IPS DF 4.7 (cell line): ENCODE data around the gene IL12A.

Experiments used
- DNase-seq: peaks from one replicate; pipeline ENCODE4 v3.0.0-alpha.2; 2013; ENCODE audit warnings: low spot score; ENCODE audit errors: extremely low read depth

IL12A gene

GRCh38 chr3:159988617-159989271 is at the start of gene IL12A:
IL12A (plus strand) TSS chr3:159988835.
- DNase-seq, result no peak

- DNase-seq, result no peak
These were observed 47.3 kb upstream of the IL12A start for GRCh38 chr3:159941038-159942000.

- DNase-seq, result no peak
These were observed 43.9 kb upstream of the IL12A start for GRCh38 chr3:159944781-159945180.

- DNase-seq, result no peak
These were observed 42.7 kb upstream of the IL12A start for GRCh38 chr3:159945930-159946329.

GRCh38 chr3:159947220-159947619 is 41.4 kb upstream of the IL12A start:
- DNase-seq, result no peak

GRCh38 chr3:159948429-159949144 is 40.0 kb upstream of the IL12A start:
- DNase-seq, result no peak

DNA sequence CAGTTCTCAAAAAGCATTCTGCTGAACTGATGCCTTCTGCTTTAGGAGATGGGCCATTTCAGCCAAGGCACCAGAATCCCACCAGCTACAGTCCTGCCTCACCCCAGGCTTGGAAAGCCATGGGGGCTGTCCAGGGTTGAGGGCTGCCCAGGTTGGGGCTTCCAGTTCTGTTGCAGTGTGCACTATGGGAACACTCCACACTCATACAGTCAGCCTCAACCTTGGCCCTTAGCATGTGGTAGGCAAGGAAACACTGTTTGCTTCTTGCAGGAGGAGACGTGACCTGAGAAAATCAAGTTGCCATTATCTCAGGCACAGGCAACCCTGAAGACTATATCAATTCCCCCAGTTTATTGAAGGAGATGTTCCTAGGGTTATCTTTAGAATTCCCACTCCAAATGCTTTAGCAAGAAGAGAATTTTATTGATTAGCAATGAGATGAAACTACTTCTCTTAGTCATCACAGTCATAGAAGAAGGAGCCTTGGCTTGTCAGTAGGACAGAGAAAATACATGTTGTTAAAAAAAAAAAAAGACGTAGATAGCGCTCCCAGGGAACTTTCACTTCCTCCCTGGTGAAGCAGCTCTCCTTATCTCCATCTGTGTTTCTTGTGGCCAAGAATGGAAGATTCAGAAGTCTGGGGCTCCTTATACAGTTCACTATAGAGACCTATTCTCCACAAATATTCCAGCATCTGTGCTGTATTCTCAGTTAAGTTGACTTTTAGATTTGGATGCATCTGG is 38.3 kb upstream of the IL12A start:
- DNase-seq, result no peak

- DNase-seq, result no peak
These were observed 37.1 kb upstream of the IL12A start for GRCh38 chr3:159951540-159951939.

- DNase-seq, result no peak
These were observed 35.1 kb upstream of the IL12A start for GRCh38 chr3:159953325-159954085.

GRCh38 chr3:159960188-159961148 is 28.2 kb upstream of the IL12A start:
- DNase-seq, result no peak

DNA sequence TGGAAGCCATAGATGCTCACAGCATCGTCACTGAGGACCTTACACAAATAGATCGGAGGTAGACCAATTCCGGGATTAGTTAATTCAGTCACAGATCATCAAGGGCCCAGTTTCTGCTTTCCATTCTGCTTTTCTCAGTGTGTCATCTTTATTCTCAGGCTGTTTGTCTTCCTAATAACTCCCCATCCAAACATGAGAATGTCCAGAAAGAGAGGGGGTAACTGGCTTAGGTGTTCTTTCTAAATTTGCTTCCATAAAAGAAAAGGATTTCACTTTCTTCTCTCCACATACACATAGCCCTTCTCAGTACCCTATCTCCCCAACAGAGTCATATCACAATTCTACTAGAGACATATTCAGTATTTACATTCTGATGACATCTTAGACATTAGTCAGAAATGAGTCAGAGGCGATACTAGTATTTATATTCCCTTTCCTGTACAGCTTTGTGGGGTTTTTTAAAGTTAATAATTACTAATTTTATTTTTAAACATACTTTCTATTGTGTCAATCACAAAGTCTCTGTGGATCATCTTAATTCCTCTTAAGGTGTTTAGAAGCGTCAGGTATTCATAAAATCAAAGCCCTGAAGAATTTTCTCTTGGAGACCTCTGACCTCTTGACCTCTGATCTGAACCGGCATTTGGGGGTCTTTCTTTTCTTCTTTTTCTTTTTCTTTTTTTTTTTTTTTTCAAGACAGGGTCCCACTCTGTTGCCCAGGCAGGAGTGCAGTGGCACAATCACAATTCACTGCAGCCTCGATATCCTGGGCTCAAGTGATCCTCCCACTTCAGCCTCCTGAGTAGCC is 24.3 kb upstream of the IL12A start:
- DNase-seq, result no peak

- DNase-seq, result no peak
These were observed 17.3 kb upstream of the IL12A start for GRCh38 chr3:159971311-159971710.

GRCh38 chr3:159977295-159977694 is 11.3 kb upstream of the IL12A start:
- no peak for DNase-seq

DNA sequence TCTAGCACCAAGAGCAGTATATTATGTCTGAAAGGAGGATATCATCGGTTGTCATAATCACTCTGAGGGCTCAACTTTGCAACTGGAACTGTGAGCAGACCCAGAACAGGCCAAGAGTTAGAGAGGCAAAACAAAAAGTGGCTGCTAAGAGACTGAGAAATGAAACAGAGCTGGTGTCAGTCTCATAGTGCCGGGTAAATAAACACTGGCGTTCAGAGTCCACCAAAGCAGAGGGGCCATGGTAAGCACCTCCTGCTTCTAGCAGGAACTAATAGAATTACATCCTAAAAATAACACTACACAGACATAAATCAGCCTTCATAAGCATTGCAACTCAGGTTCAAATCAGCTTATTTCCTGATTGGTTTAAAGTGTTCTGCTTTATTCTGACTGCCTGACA is 10.3 kb upstream of the IL12A start:
- DNase-seq, result no peak

GRCh38 chr3:159978918-159979703 is 9.5 kb upstream of the IL12A start:
- no peak for DNase-seq

DNA sequence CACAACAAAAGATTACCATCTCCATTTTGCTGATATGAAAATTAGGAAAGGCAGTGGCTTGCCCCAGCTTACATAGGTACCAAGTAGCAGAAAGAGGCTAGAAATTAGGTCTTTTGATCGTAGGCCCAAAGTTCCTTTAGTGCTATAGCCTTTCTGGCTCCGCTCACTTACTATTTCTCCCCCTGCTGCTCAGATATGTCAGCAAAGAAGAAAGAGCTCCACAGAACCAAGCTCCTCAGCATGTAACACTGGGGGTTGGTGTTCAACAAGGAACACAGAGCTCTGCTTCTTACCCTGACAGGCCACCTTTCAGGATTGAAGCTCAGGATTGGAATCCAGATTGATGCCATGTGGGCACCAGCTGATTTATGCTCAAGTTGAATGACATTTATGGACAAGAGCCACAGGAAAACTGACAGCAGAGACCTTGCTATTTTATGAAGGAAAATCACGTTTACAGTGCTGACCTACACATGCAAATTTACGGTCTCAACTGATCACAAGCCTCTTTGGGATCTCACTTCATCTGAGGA is 6.1 kb upstream of the IL12A start:
- no peak for DNase-seq

DNA sequence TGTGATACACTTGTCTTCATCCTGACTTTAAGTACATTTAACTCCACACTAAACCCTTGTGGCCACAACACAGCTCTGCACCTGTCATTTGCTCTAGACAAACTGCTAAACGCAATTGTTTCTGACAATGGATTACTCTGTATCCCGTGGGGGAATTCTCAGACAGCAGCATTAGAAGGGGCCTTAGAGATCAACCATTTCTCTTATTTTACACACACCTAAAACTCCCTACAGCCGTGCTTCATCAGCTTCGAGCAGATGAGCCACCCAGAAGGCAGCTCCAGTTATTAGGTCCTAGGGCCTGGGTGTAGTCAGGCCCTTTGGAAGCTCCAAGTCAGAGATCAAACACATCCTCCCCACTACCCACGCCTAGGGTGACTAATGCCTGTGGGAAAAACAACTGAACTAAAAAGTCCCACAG is 1.3 kb upstream of the IL12A start:
- DNase-seq, result no peak
